HFFc6 (cell line): ENCODE data around the gene SNRNP70. TPM values are rescaled to one million over a fixed set of nuclear protein-coding genes. Genes with fewer than 3 reads are reported as not detected.

Experiments
- DNase-seq: peaks from one replicate; pipeline ENCODE4 v3.0.0-alpha.2; 2018
- H3K27ac Mint-ChIP-seq: 2 replicates; pipeline ENCODE4 v1.8.0; 2020; ENCODE audit warnings: mild to moderate bottlenecking, mixed read lengths
- H3K27me3 Mint-ChIP-seq: 2 replicates; pipeline ENCODE4 v1.8.0; 2021; ENCODE audit warnings: mild to moderate bottlenecking, moderate library complexity, mixed read lengths; ENCODE audit not compliant: insufficient read depth
- H3K36me3 Mint-ChIP-seq: 2 replicates; pipeline ENCODE4 v1.8.0; 2021; ENCODE audit warnings: low read depth, mixed read lengths
- H3K4me1 Mint-ChIP-seq: 2 replicates; pipeline ENCODE4 v1.8.0; 2020; ENCODE audit warnings: low read depth, mixed read lengths
- H3K4me3 Mint-ChIP-seq: 2 replicates; pipeline ENCODE4 v1.8.0; 2020; ENCODE audit warnings: mild to moderate bottlenecking, moderate library complexity, mixed read lengths
- H3K9me3 Mint-ChIP-seq: 2 replicates; pipeline ENCODE4 v1.8.0; 2020; ENCODE audit warnings: mild to moderate bottlenecking, mixed read lengths
- total RNA-seq, 6 experiments: library from RNA; stranded (reverse); fragmentation: NEBNext Ultra II Directional; extraction: Animal tissue kit (Norgen Biotek cat#: 25700); gene quantifications; 2 replicates in 1 of 6; 3 replicates in 5 of 6; pipeline ENCODE4 v1.2.3, GENCODE V29; 2021
- TF ChIP-seq, protein P1 (sequence below): fragments of 200-600 bp; sonication (generic); IDR thresholded peaks from 2 replicates; pipeline ENCODE4 v1.5.0; 2021; ENCODE audit warnings: antibody characterized with exemption, mild to moderate bottlenecking

Gene SNRNP70
- total RNA-seq, 6 experiments from 2014 or later: 134 to 164 (median 156) TPM

DNA sequence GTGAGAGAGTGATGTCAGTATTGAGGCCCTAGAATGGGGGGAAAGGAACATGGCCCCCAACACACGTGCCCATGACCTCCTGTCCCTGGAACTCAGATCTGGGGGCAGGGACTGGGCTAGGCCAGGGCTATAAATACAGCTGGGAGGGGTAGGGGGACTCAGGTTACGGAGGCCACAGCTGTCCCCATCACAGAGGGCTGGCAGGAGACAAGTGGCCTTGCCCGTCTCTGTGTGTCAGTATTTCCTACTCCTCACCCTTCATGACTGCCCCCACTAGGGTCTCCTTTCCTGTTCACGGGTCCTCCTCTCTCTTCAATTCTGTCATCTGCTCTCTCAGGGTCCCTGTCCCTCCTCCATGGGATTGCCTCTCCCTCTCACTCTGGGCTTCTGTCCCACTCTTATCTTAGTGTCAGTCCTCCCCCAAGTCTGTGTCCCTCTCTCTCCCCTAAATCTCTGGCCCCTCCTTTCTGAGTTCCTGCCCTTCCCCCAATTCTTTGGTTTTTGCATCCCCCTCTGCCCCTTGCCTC is 70.6 kb downstream of the SNRNP70 start:
- Mint-ChIP-seq H3K36me3 (peaks cover 29% of the 10 kb centered on the region), H3K27ac (no peak overlapping the region), H3K9me3 (no peaks in the 10 kb centered on the region; the same call in 1 of the 2 replicates), H3K4me1 (peaks cover 24% of the 10 kb centered on the region), H3K27me3 (peaks cover 12% of the 10 kb centered on the region), H3K4me3 (no peak overlapping the region)
- TF ChIP-seq, protein P1, sequence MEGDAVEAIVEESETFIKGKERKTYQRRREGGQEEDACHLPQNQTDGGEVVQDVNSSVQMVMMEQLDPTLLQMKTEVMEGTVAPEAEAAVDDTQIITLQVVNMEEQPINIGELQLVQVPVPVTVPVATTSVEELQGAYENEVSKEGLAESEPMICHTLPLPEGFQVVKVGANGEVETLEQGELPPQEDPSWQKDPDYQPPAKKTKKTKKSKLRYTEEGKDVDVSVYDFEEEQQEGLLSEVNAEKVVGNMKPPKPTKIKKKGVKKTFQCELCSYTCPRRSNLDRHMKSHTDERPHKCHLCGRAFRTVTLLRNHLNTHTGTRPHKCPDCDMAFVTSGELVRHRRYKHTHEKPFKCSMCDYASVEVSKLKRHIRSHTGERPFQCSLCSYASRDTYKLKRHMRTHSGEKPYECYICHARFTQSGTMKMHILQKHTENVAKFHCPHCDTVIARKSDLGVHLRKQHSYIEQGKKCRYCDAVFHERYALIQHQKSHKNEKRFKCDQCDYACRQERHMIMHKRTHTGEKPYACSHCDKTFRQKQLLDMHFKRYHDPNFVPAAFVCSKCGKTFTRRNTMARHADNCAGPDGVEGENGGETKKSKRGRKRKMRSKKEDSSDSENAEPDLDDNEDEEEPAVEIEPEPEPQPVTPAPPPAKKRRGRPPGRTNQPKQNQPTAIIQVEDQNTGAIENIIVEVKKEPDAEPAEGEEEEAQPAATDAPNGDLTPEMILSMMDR: no peak
- no peak for DNase-seq

DNA sequence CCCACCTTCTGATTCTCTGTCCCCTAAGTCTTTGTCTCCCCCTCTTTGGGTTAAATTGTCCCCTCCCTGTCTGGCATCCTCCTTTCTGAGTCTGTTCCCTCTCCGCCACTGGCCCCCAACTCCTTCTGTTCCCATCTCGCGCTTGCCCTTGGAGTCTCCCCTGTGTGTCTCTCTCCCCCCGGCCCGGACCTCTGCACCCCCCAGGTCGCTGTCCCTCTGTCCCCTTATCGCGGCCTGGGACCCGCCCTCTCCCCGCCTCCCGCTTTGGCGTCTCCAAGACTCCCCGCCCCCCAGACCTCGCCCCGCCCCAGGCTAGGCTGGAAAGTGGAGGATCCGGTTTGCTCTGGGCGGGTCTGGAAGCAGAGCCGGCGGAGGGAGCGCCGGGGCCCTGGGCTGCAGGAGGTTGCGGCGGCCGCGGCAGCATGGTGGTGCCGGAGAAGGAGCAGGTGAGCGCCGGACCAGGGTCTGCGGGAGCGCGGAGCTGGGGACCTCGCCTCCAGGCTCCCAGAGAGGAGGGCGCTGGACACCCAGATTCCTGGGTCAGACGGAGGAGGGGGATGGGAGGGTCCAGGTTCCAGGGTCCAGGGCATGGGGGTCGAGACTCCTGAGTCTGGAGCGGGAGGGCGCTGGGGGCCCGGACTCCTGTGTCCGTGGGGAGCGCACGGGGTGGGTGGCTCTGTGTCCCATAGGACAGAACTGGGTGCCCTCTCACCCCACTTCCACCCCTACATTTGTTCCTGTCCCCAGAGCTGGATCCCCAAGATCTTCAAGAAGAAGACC is 72.4 kb downstream of the SNRNP70 start, which contains the start of gene TRPM4:
Gene TRPM4 (plus strand): TSS at position 348 of the 780 bp plus-strand sequence. CDS start 75 bp downstream, at position 423.
- peaks cover 12% of the 10 kb centered on the region for H3K27me3 Mint-ChIP-seq
- peak; percentile 64 for DNase-seq
- H3K27ac Mint-ChIP-seq: peak within 1 kb of the TSS; percentile 77
- no peaks in the 10 kb centered on the region for H3K9me3 Mint-ChIP-seq
- H3K4me3 Mint-ChIP-seq: peak within 1 kb of the TSS; percentile 96
- peaks cover 29% of the 10 kb centered on the region for H3K4me1 Mint-ChIP-seq
- TF ChIP-seq, protein P1: no peak
- H3K36me3 Mint-ChIP-seq: peaks cover 31% of the 10 kb centered on the region

Other genes starting within 250 kb of the SNRNP70 start
- gene HSD17B14, start 249.0 kb upstream of the SNRNP70 start, total RNA-seq: 1 to 10 TPM; 2.9 to 10.0 (median 8.9) TPM
- gene PLEKHA4, start 216.8 kb upstream of the SNRNP70 start, total RNA-seq: 10 to 100 TPM in 4 of 6 experiments, 1 to 10 TPM in 2; 7.7 to 15.1 (median 13.2) TPM
- 10 to 100 TPM; 70.2 to 97.3 (median 89.6) TPM for gene PPP1R15A, start 213.0 kb upstream of the SNRNP70 start, total RNA-seq
- under 1 TPM in 1 of 6 experiments, not detected in 5; 0.38 TPM for gene TULP2, start 186.7 kb upstream of the SNRNP70 start, total RNA-seq
- 100 to 1,000 TPM; 129 to 160 (median 152) TPM for gene NUCB1, start 185.1 kb upstream of the SNRNP70 start, total RNA-seq
- gene DHDH, start 151.8 kb upstream of the SNRNP70 start, total RNA-seq: not detected
- 100 to 1,000 TPM; 223 to 260 (median 244) TPM for gene BAX, start 130.6 kb upstream of the SNRNP70 start, total RNA-seq
- gene FTL, start 120.1 kb upstream of the SNRNP70 start, total RNA-seq: 1,000 to 10,000 TPM; 2,438 to 4,450 (median 3,824) TPM
- gene GYS1, start 92.1 kb upstream of the SNRNP70 start, total RNA-seq: 10 to 100 TPM; 76.0 to 90.8 (median 87.5) TPM
- 100 to 1,000 TPM; 131 to 161 (median 159) TPM for gene RUVBL2, start 91.6 kb upstream of the SNRNP70 start, total RNA-seq
- gene LHB, start 68.4 kb upstream of the SNRNP70 start, total RNA-seq: under 1 TPM in 1 of 6 experiments, not detected in 5; 0.46 TPM
- not detected for gene CGB3, start 61.1 kb upstream of the SNRNP70 start, total RNA-seq
- under 1 TPM in 1 of 6 experiments, not detected in 5; 0.55 TPM for gene CGB2, start 53.6 kb upstream of the SNRNP70 start, total RNA-seq
- 1 to 10 TPM in 1 of 6 experiments, under 1 TPM in 1, not detected in 4; 0.38 to 1.0 TPM for gene CGB1, start 48.6 kb upstream of the SNRNP70 start, total RNA-seq
- gene CGB5, start 41.6 kb upstream of the SNRNP70 start, total RNA-seq: under 1 TPM in 2 of 6 experiments, not detected in 4; 0.23 to 0.75 TPM
- 1 to 10 TPM in 4 of 6 experiments, under 1 TPM in 1, not detected in 1; 0.83 to 3.8 (median 3.7) TPM for gene CGB8, start 36.3 kb upstream of the SNRNP70 start, total RNA-seq
- gene CGB7, start 27.7 kb upstream of the SNRNP70 start, total RNA-seq: 1 to 10 TPM in 4 of 6 experiments, under 1 TPM in 2; 0.36 to 2.2 (median 2.1) TPM
- gene NTF4, start 20.6 kb upstream of the SNRNP70 start, total RNA-seq: 1 to 10 TPM in 2 of 6 experiments, under 1 TPM in 2, not detected in 2; 0.82 to 1.5 (median 1.1) TPM
- not detected for gene KCNA7, start 12.8 kb upstream of the SNRNP70 start, total RNA-seq
- gene LIN7B, start 28.9 kb downstream of the SNRNP70 start, total RNA-seq: 10 to 100 TPM in 4 of 6 experiments, 1 to 10 TPM in 2; 9.3 to 12.7 (median 10.2) TPM
- gene C19orf73, start 33.7 kb downstream of the SNRNP70 start, total RNA-seq: 1 to 10 TPM in 1 of 6 experiments, under 1 TPM in 5; 0.60 to 1.1 (median 0.71) TPM
- gene PPFIA3, start 34.1 kb downstream of the SNRNP70 start, total RNA-seq: 1 to 10 TPM; 1.9 to 2.4 (median 2.3) TPM
- gene HRC, start 69.9 kb downstream of the SNRNP70 start, total RNA-seq: not detected
- gene TRPM4, start 72.3 kb downstream of the SNRNP70 start, total RNA-seq: 10 to 100 TPM; 25.5 to 32.5 (median 30.5) TPM
- gene SLC6A16, start 239.7 kb downstream of the SNRNP70 start, total RNA-seq: under 1 TPM in 5 of 6 experiments, not detected in 1; 0.26 to 0.53 (median 0.40) TPM
- not detected for gene CD37, start 250.0 kb downstream of the SNRNP70 start, total RNA-seq